Measurements from ENCODE around the gene COA4.

Gene COA4

DNA sequence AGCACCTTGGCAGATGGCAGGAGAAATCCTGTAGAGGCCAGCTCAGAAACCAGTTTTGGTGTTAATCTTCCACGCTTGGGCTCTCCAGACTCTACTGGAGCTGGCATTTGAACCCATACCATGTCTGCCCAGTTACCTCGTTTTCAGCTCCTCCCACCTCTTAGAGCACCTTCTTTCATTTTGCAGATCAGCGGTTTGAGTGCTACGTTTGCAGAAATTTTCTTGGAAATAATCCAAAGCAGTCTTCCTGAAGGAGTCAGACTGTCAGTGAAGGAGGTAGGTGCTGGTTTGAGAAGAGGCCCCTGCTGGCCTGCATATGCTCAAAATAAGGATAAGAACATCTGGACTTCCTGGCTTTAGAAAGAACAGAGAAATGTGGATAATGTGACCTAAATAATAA is 13.7 kb downstream of the COA4 start:
- no peak for DNase-seq

GRCh38 chr11:73860202-73860601 is 16.4 kb downstream of the COA4 start:
- no peak for DNase-seq

GRCh38 chr11:73859671-73860070 is 17.0 kb downstream of the COA4 start:
- no peak for DNase-seq

DNA sequence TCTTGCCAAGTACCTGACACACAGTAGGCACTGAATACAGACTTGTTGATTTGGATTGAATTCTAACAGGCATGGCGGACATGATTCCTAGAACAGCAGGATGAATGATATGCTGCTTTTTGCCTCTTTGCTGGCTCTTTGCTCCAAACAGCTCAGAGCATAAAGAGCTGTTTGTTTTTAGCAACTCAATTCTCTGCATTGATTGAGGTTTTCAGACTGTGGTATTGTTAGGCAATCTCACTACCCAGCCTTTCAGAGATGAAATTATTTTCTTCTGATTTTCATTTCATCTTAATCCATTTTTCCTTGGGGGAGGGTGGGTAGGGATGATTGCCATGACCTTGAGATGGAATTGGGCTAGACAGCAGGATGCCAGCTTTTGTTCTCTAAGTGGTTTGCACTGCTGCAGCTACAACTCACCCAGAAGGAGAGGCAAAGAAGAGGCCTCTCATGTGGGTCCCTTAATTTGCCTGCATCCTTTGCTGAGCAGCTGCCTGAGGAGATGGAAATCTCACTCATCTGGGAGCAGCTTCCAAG is 20.5 kb downstream of the COA4 start:
- no peak for DNase-seq

DNA sequence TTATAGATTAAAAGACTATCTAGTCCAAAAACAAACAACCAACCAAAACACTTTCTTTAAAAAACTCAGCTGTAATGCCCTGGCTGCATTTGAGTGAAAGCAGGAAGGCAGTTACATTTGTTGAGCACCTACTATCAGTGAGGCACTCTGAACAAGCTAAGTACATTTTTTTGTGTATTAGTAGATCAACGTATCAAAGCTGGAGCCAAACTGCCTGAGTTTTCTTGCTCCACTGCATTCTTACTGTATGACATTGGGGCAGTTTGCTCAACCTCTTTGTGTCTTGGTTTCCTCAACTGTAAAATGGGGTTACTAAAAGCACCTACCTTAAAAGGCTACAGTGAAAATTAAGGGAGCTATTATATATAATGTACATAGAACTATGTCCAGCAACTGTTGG is 22.0 kb downstream of the COA4 start:
- no peak for DNase-seq

- no peak for DNase-seq
These were observed 24.6 kb downstream of the COA4 start for GRCh38 chr11:73852049-73852448.

DNA sequence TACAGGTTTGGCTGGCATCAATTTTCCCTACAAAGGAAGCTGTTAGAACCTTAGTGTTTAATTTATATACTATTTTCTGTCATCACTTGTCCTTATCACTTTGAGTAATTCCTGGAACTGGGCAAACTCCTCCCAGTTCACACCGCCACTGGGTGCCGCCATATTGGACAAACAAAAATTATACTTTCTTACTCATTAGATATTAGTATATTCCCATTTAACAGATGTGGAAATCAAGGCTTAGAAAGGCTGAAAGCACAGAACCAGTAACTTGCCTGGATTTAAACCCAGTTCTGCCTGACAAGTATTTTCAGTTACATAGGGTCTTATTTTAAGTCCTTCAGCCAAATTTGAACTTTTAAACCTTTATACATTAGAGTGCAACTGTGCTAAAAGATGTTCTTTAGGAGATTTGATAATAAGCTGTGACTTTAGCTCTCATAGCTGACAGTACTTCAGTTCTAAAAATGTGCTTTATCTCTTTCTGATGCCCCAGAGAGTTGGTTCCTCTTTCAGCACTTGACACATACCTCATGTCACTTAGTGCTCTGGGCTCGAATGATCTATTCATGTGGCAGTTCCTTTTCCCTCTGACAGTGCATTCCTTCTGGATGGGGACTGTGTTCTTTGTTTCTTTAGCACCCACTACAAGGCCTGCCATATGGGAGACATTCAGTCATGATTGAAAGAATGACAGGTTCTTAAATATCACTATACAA is 25.4 kb downstream of the COA4 start:
- DNase-seq: peak; percentile 16

DNA sequence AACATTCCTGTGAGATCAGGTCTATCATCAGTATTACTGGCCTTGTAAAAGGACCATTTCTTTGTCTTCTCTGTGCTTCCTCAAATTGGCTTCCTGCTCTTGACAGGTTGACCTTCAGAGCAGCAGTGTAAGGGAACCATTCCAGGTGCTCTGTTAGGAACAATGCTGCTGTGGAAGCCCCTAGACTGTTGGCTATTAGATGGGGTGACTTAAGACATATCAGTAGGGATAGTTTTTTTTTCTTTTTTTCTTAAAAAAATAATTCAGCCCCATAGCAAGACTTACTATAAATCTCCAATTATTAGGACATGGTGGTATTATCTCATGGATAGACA is 37.6 kb downstream of the COA4 start:
- no peak for DNase-seq

DNA sequence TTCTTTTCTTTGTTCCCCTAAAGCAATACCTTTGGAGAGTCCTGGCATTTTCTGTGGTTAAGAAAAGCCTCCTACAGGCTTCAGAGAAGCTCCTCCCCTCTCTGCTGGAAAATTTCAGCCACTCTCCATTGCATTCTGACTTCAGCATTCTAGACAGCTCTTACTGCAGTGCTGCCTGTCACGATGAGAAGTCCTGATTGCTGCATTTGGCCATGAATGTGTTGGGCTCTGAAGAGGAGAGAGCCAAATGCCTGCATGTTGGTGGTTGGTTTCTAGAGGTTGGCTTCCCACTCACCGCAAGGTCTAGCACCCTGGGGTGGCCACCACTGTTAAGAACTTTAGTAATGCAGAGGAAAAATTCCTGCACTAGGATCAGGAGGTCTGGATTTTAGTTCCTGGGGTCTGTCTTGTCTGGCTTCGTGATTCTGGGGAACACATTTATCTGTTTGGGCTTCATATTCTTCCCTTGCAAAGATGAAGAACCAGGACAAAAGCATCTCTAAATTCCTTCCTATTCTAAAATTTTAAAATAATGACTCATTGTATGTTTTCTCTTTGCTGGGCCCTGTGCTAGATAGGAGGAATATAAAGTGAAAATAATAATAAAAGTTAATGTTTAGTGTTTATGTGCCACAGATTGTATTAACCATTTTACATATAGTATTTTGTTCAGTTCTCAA is 38.1 kb downstream of the COA4 start:
- DNase-seq: no peak

DNA sequence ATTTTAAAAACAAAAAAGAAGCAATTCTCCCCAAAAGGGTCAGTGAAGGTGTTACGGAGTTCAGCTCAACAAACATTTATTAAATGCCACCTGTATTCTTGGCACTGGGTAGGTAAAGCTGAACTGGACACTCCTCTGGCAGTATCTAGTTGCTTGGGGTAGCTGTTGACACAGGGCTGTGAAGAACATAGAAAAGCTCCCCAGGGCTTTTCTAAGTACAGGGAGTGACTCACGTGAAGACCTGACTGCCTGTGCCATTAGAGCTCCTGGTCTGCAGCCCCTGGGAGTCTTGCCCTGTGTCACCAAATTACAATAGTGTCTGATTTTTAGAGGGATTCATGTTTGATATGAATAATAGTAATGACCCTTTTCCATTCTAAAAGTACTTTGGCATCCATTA is 43.6 kb downstream of the COA4 start:
- no peak for DNase-seq

DNA sequence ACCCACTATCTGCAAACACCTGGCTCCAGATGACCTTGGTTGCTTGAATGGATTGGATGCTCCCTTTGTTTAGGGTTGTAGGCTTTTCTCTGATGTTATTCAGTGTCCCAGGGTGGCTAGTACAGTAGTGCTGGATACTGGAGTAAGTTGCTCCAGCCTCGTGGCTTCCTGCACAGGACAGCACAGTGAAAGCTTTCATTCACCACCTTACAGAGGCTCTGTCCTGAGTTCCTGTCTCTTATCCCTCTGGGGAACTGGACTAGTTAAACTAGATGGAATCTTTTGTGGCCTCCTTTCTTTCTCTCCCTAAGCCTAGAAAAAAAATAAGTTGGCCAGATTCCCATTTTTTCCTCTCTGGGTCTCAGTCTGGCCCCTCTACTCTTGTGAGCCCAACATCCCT is 46.4 kb downstream of the COA4 start:
- DNase-seq: no peak

Measured in hematopoietic multipotent progenitor cell treated with erythropoietin and hydrocortisone succinate and interleukin-3 and kit ligand, for 8 days (in vitro differentiated cells).